ENCODE data around the gene SLC38A11.

DNA sequence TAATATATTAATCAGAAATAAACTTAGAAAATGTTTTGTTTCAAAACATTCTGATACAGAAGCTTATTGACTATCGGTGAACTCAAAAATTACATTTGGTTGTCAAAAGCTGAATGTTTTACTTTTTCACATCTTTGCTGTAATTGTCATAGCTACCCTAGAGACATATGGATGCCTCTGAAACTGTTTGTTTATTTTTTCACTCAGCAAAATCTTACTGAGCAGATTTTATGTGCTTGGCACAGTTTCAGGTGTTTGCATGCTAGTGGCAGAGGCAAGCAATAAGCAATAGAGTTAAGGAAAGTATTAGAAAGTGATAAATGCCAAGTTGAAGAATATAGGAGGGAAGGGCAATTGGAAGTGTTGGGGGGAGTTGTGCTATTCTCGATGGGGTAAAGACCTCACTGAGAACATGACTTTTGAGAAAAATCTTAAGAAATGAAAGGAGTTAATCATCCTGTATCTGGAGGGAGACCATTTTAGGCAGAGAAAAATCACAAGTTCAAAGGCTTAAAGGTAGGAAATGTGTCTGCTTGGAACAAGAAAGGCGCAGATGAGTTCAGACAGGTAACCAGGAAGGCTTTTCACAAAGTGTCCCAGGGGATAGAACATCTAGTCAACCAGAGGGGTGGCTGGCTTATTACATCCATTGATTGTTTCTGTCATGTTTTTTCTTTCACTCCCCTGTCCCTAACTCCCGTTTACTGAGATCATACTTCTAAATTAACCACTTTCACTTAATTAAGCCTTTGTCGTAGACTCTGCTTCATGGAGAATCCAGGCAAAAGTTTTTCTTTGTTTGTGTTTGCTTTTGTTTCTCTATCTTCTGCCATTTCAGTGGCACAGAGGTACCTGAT, 86.5 kb downstream of the SLC38A11 start:
- TF ChIP-seq CTCF (IDR thresholded peaks at IDR 0.05) (no peak), ZFX (IDR thresholded peaks at IDR 0.05; ENCODE audit: borderline replicate concordance) (no peak)
